Dermis lymphatic vessel endothelial cell (primary cell): ENCODE measurements around the gene UBR3. TPM values are rescaled to one million over a fixed set of nuclear protein-coding genes. Genes with fewer than 3 reads are reported as not detected.

Experiments used
- total RNA-seq: library from RNA; depleted of rRNA; stranded (reverse); fragments of >200 nt; gene quantifications from 2 replicates; pipeline ENCODE4 v1.2.1, GENCODE V29; 2014

The UBR3 gene
- 45.6 and 64.2 TPM in 2 replicates for total RNA-seq

GRCh38 chr2:169827272-169828140 is at the start of gene UBR3:
UBR3 (plus strand) TSS chr2:169827454; CDS start chr2:169827508, 54 bp downstream.

GRCh38 chr2:169798718-169799592 is 28.3 kb upstream of the UBR3 start, which contains the start of gene SSB:
SSB (plus strand) TSS chr2:169798871; CDS start chr2:169800961, 2,090 bp downstream.

GRCh38 chr2:169824373-169825333 is 2.6 kb upstream of the UBR3 start, which contains the start of gene METTL5:
METTL5 (minus strand) TSS chr2:169824905; CDS start chr2:169824597, 308 bp downstream.

Other genes starting within 250 kb of the UBR3 start
- gene PPIG, start 243.1 kb upstream of the UBR3 start, total RNA-seq, result 18.4 and 26.9 TPM in 2 replicates
- not detected in 2 replicates for gene CFAP210, start 133.0 kb upstream of the UBR3 start, total RNA-seq
- gene PHOSPHO2, start 133.0 kb upstream of the UBR3 start, total RNA-seq, result 2.7 and 3.3 TPM in 2 replicates
- 21.6 and 38.8 TPM in 2 replicates for gene KLHL23, start 93.6 kb upstream of the UBR3 start, total RNA-seq
- gene SSB, start 28.6 kb upstream of the UBR3 start, total RNA-seq, result 71.4 and 105 TPM in 2 replicates
- 27.2 and 31.2 TPM in 2 replicates for gene METTL5, start 2.5 kb upstream of the UBR3 start, total RNA-seq